Middle frontal gyrus (tissue), 1 donor: ENCODE results near the gene SIRT3.
"Not testable (repeated sequence)": the region's sequence is repeated elsewhere in the genome, so short reads cannot be mapped to it uniquely, and the experiment has no call there.

Experiments used
- DNase-seq: peaks from one replicate; pipeline ENCODE4 v3.0.0-alpha.2; 2015; ENCODE audit warnings: low spot score; ENCODE audit errors: extremely low spot score

The SIRT3 gene

GRCh38 chr11:241634-242033 is 5.5 kb upstream of the SIRT3 start:
- DNase-seq: no peak

GRCh38 chr11:240315-240714 is 4.2 kb upstream of the SIRT3 start:
- DNase-seq: no peak

- not testable (repeated sequence) for DNase-seq
These were observed 2.2 kb upstream of the SIRT3 start for GRCh38 chr11:238346-238745.

- peak; percentile 56 for DNase-seq
These were observed 929 bp upstream of the SIRT3 start, which contains the start of gene PSMD13 for GRCh38 chr11:236774-237767. Gene PSMD13 (plus strand): TSS chr11:236976. CDS start chr11:237050, 74 bp downstream.

GRCh38 chr11:235609-235996 is 539 bp downstream of the SIRT3 start:
- no peak for DNase-seq

- no peak for DNase-seq
These were observed 962 bp downstream of the SIRT3 start for GRCh38 chr11:235180-235579.

- DNase-seq: no peak
These were observed 3.2 kb downstream of the SIRT3 start for GRCh38 chr11:232783-233565.

- no peak for DNase-seq
These were observed 5.7 kb downstream of the SIRT3 start for GRCh38 chr11:230431-230830.

- DNase-seq: no peak
These were observed 8.2 kb downstream of the SIRT3 start for GRCh38 chr11:227824-228379.

GRCh38 chr11:225734-226453 is 10.2 kb downstream of the SIRT3 start:
- DNase-seq: no peak

- no peak for DNase-seq
These were observed 11.7 kb downstream of the SIRT3 start for GRCh38 chr11:224424-224823.

GRCh38 chr11:223884-224283 is 12.3 kb downstream of the SIRT3 start:
- no peak for DNase-seq

- DNase-seq: no peak
These were observed 12.9 kb downstream of the SIRT3 start for GRCh38 chr11:223026-223789.

GRCh38 chr11:221998-222789 is 13.9 kb downstream of the SIRT3 start:
- DNase-seq: no peak

GRCh38 chr11:221539-221938 is 14.6 kb downstream of the SIRT3 start:
- DNase-seq: no peak

GRCh38 chr11:220641-221215 is 15.4 kb downstream of the SIRT3 start:
- DNase-seq: not testable (repeated sequence)

- DNase-seq: no peak
These were observed 17.1 kb downstream of the SIRT3 start for GRCh38 chr11:218815-219593.

GRCh38 chr11:217704-218103 is 18.4 kb downstream of the SIRT3 start:
- no peak for DNase-seq
